HFF-Myc (cell line): ENCODE measurements around the gene CMIP.

Experiments used
- DNase-seq: peaks from one replicate; pipeline ENCODE4 v3.0.0-alpha.2; 2011; ENCODE audit warnings: low read depth; ENCODE audit errors: extremely low read depth
- H3K4me3 ChIP-seq: replicated peaks from 2 replicates; pipeline ENCODE4 v1.5.1; 2011; ENCODE audit warnings: low read depth, mild to moderate bottlenecking, control low read depth, low read length
- CTCF ChIP-seq: IDR thresholded peaks from 2 replicates; pipeline ENCODE4 v1.5.1; 2012; ENCODE audit warnings: mild to moderate bottlenecking, low read depth, low read length, control low read depth; ENCODE audit errors: missing control alignments

The CMIP gene

DNA sequence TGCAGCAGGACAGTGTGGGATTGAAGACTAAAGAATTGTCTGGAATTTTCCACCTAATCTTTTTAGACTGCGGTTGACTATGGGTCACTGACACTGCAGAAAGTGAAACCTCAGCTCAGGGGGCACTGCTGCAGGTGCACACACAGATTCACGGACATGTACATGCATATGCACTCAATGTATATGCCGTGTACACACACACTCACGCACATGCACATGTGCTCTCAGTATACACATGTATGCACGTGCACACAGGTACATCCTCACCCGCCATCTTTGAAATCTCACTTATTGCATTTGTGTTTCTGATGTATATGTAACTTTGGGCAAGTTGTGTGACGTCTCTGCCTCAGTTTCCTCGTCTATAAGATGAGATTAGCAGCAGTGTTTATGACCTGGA lies 27.3 kb downstream of the CMIP start:
- DNase-seq = no peak
- H3K4me3 ChIP-seq = no peak overlapping the region
- no peak for TF ChIP-seq CTCF

DNA sequence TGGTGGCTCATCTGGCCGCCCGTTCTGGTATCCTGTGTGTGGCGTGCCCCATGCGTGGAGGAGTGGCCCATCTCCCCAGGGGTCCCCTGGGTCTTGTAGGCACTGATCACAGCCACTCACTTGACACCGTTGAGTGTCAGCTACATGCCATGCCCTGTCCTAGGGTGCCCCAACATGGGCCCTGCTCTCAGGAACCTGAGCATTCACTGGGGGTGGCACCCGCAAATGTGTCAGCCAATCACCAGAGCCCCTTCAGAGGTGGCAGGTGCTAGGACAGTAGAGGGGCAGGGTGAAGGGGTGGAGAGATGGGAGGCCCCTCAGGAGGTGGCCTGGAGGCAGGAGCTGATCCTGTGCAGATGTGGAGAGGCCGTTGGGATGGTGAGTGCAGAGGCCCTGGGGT lies 27.8 kb downstream of the CMIP start:
- no peak for TF ChIP-seq CTCF
- DNase-seq = no peak

GRCh38 chr16:81473066-81473488 lies 28.5 kb downstream of the CMIP start:
- no peak for DNase-seq
- TF ChIP-seq CTCF = no peak

More for the DNA sequence above, 27.8 kb downstream of the CMIP start:
- no peak overlapping the region for H3K4me3 ChIP-seq

GRCh38 chr16:81473558-81473957 lies 28.9 kb downstream of the CMIP start:
- no peak overlapping the region for H3K4me3 ChIP-seq
- TF ChIP-seq CTCF = no peak
- DNase-seq = no peak

More at GRCh38 chr16:81473066-81473488, 28.5 kb downstream of the CMIP start:
- no peak overlapping the region for H3K4me3 ChIP-seq

- DNase-seq = no peak
- H3K4me3 ChIP-seq = no peak overlapping the region
- no peak for TF ChIP-seq CTCF
Observed at GRCh38 chr16:81473969-81474959, 29.7 kb downstream of the CMIP start.

GRCh38 chr16:81477697-81478693 lies 33.4 kb downstream of the CMIP start:
- no peak for DNase-seq
- TF ChIP-seq CTCF = no peak
- no peak overlapping the region for H3K4me3 ChIP-seq
